SKM-1 (cell line): Measurements from ENCODE around the gene PRXL2A.

ENCODE experiments used
- DNase-seq: peaks from one replicate; lab custom pipeline; 2025; ENCODE audit not compliant: unreplicated experiment; lab: John Stamatoyannopoulos, UW

The PRXL2A gene

DNA sequence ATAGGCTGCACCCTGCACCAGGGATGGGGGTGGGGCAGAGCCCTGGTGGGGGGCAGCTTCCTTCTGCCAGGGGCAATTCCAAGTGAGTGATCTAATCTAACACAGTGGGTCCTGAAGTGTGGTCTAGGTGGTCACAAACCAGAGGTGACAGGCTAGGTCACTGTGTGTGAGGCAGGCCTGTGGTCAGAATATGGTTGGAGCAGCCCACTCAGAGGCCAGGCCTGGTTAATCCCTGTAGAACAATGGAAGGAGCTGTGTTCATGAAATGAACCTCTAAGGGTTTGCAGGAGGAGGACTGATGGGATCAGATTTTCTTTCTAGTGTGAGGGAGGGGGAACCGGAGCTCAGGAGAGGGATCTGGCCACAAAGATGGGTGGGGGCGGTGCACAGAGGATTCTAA is 35.8 kb downstream of the PRXL2A start:
- DNase-seq = no peak

GRCh38 chr10:80444646-80445319 is 36.4 kb downstream of the PRXL2A start:
- peak; percentile 69 for DNase-seq

GRCh38 chr10:80447436-80448190 is 39.3 kb downstream of the PRXL2A start:
- no peak for DNase-seq

DNA sequence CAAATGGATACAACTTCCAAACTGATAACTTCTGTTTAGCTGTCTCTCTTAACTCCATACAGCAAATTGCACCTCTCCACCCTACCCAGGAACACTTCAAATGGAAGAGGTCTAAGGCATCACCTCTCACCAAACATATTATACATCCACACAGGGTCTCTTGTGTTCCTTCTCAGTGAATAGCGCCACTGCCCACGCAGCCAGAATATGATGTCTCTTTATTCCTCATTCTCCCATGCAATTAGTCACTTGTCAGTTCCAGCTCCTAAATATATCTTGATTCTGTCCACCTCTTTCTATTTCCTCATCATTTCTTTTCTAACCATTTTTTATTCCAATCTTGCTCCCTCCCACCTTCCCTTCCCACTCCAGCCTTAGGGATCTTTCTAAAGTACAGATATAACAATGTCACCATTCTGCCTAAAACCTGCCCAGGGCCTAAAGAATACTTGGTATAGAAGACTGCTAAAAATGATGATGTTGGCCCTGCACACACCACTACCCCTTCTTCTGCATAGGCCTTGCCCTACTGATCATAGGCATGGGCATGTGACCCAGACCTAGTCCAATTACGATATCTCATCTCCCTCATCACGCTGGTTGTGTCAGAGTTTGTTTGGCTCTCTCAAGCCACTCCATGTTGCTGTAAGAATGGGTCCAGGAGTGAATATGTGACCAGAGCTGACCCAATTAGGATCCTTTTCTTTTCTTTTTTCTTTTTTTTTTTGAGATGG is 40.0 kb downstream of the PRXL2A start:
- DNase-seq = no peak

DNA sequence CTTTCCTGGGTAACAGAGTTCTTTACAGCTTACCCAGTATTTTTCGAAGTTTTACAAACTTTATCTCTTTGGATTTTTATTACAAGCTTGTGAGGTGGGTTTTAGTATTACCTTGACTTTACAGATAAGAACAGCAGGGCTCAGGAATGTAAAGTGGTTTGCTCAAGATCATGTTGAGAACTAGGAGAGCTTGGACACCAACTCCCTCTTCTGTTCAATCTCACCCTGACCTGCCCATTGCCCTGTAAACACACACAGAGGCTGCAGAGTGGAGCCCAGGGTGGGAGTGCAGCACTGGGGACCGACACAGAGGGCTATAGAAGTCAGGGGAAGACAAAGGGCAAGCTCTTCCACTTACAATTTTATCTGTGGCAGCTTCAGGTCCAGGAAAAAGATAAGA is 41.2 kb downstream of the PRXL2A start:
- DNase-seq = no peak

DNA sequence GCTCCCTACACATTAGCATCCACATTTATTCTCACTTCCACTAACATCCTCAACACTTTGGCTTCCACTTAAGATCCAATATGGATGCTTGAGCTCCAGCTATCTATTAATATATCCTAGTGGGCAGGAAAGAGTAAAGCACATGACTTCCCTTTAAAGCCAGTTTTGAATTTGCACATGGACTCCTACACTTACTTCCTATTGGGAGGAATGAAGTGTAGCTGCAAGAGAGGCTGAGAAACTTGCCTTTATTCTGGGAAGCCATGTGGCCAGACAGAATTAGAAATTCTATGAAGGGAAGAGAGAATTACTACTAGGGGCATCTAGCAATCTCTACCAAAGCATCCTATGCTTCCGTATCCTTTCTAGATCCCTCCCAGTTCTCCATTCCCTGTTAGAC is 42.8 kb downstream of the PRXL2A start:
- DNase-seq = no peak

DNA sequence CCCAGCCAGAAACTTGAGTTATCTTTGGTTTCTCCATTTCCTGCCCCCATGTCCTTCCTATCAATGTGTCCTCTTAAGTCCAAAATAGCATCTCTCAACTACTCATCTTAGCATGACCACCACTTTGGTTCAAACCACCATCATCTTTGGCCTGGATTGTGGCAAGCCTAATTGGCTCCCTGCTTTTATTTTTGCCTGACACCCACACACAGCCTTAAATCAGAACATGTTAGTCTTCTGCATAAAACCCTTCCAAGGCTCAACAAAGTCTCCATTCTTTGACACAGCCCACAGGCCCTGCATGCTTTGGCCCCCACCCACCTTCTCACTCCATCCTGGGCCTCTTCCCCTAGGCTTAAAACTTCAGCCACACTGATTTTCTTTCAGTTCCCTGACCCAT is 43.7 kb downstream of the PRXL2A start:
- no peak for DNase-seq

GRCh38 chr10:80452640-80453039 is 44.3 kb downstream of the PRXL2A start:
- DNase-seq = no peak

- no peak for DNase-seq
Measured at GRCh38 chr10:80453056-80453841, 44.9 kb downstream of the PRXL2A start.

DNA sequence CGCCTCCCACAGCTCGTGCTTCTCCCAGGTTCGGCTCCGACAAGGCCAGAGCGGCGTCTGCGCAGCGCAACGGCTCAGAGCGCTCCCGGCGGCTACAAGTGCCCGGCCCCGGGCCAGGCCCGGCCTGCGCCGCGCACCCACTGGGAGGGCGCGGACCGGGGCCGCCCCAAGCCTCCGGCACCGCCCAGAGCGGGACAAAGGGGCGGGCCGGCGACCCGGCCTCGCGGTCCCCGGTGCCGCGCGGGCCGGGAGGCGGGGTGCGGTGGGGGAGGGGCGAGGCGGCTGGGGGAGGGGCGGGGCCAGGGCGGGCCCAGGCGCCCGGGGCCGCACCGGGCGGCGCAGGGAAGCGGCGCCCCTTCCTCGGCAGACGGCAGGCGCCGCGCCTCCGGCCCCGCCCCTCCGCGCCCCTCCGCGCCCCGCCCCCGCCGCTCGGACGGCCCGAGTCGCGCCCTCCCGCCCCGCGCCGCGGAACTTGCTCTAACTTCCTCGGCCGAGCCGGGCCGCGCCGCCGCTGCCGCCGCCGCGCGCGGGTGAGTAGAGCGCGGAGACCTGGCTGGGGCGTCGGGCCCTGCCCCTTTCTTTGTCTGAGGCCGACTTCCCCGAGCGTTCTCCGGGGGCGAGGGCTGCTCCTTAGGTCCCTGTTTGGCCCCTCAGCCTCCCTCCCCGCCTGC is 45.6 kb downstream of the PRXL2A start, which contains the start of gene TSPAN14:
Gene TSPAN14, plus strand, starts transcription at position 469 of the 671 bp plus-strand sequence. CDS start 34,924 bp downstream, outside the sequence.
- DNase-seq = peak; percentile 57

GRCh38 chr10:80454513-80455460 is 46.4 kb downstream of the PRXL2A start:
- no peak for DNase-seq

- DNase-seq = no peak
Measured at GRCh38 chr10:80455461-80456349, 47.4 kb downstream of the PRXL2A start.

DNA sequence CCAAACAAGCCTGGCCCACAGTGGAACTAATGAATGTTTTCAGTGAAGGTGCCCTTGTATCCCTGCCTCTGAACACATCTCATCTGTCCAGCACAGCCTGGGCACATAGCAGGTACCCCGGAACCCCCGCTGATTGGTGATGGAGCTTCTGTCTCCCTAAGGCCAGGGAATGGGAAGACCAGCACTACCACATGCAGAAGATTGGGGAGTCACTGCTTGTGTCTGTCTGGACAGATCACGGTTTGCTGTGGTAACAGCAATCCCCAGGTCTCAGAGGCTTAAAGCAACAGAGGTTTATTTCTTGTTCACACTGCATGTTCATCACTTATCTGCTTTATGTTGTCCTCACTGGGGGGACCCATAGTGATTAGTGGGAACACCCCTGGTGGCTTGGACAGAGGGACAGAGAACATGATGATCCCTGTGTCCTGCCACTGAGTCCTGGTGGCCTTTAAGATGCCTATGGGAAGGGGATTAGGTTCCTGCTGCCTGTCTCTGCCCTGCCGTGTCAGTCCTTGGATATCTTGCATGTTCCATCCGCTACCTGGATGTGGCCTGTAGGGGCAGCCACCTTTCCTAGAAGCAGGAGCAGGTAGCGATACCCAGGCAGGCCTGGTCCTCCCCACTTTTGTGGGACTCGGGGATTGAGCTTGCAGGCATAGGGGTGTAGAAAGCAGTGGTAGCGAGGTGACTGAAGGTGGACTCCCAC is 49.4 kb downstream of the PRXL2A start:
- DNase-seq = no peak

- DNase-seq = no peak
Measured at GRCh38 chr10:80458263-80458625, 49.9 kb downstream of the PRXL2A start.

GRCh38 chr10:80458638-80459037 is 50.3 kb downstream of the PRXL2A start:
- no peak for DNase-seq

- peak; percentile 60 for DNase-seq
Measured at GRCh38 chr10:80459047-80459865, 50.9 kb downstream of the PRXL2A start.
